Measurements from ENCODE around the gene TBC1D22B. TPM values are rescaled to one million over a fixed set of nuclear protein-coding genes. Genes with fewer than 3 reads are reported as not detected.
A peak's percentile ranks its signal among the peaks of the same experiment; 100 is the strongest.
"Not testable (repeated sequence)": the region's sequence is repeated elsewhere in the genome, so short reads cannot be mapped to it uniquely, and the experiment has no call there.

Gene TBC1D22B
- total and polyA plus RNA-seq, 7 donors: 6.1 to 10.8 (median 7.2) TPM

DNA sequence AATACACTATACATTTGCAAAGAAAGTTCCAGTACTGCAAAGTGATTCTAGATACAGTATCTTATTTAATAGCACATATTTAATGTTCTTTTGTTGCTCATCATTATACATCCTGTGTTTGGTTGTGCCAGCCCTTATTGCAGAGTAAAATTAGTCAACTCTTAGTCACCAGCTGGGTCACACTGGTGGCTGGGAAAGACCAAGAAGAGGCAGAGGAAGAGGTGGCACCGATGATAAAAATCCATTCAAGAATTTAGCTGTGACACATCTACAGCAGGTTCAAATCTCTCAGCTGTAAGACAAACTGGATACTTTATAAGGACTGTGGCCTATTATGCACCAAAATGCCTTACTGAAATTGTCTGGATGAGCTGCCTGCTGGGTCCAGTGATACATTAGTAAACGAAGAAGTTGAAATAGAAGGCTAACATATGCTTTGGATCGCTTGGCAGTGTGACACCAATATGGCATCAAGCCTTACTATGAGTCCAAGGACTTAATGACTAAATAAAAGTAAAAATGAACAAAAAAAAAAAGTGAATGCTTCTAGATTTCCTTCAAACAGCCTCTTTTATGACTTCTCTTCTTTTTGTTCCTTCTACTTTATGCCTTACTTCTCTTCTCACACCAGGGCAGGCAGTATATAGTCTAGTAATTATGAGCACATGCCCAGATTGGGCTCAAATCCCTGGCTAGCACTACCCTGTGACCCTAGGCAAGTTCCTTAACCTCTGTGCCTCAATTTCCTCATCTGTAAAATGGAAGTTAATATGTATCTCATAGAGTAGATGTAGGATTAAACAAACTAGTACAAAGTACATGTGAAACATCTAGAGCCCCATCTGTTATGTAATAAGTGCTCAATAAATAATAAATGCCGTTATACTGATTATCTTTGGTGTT, 66.8 kb downstream of the TBC1D22B start:
- peaks cover 0 to 25% (median 21%) of the 10 kb centered on the region in 4 donors for H3K4me1 ChIP-seq
- TF ChIP-seq, protein P1, sequence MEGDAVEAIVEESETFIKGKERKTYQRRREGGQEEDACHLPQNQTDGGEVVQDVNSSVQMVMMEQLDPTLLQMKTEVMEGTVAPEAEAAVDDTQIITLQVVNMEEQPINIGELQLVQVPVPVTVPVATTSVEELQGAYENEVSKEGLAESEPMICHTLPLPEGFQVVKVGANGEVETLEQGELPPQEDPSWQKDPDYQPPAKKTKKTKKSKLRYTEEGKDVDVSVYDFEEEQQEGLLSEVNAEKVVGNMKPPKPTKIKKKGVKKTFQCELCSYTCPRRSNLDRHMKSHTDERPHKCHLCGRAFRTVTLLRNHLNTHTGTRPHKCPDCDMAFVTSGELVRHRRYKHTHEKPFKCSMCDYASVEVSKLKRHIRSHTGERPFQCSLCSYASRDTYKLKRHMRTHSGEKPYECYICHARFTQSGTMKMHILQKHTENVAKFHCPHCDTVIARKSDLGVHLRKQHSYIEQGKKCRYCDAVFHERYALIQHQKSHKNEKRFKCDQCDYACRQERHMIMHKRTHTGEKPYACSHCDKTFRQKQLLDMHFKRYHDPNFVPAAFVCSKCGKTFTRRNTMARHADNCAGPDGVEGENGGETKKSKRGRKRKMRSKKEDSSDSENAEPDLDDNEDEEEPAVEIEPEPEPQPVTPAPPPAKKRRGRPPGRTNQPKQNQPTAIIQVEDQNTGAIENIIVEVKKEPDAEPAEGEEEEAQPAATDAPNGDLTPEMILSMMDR (IDR thresholded peaks at IDR 0.05): no peak
- TF ChIP-seq POLR2A (IDR thresholded peaks at IDR 0.05) (no peak), POLR2AphosphoS5 (IDR thresholded peaks at IDR 0.05) (no peak), EP300 (IDR thresholded peaks at IDR 0.05) (no peak)
- intact Hi-C loops (cut with DNase I): loop anchor here (2.0 kb wide), 2 partner anchors 242 to 368 kb away; no protein-coding TSS in a partner anchor
- H3K4me3 ChIP-seq: no peak overlapping the region
- H3K9me3 ChIP-seq: no peaks in the 10 kb centered on the region
- WGBS, 2 donors: 60 to 62% methylated on average over 4 of the region's 4 CpGs
- no peaks in the 10 kb centered on the region for H3K27me3 ChIP-seq
- peak overlapping the region in 3 of 4 donors; percentile 3 to 56 (median 44) for H3K27ac ChIP-seq
- no peak for DNase-seq
- H3K36me3 ChIP-seq: peaks cover 0 to 26% (median 6%) of the 10 kb centered on the region in 4 donors

GRCh38 chr6:37330345-37330744, 72.8 kb downstream of the TBC1D22B start:
- intact Hi-C loops (cut with DNase I); DNase-seq; H3K27ac ChIP-seq; H3K9me3 ChIP-seq; H3K4me1 ChIP-seq; H3K4me3 ChIP-seq; H3K27me3 ChIP-seq: not testable (repeated sequence)
- H3K36me3 ChIP-seq: peaks cover 0 to 13% (median 5%) of the 10 kb centered on the region in 4 donors
- WGBS, 2 donors: 91 to 96% methylated on average over 10 of the region's 10 CpGs

- intact Hi-C loops (cut with DNase I): no loop called here
- Histone ChIP-seq H3K36me3 (peaks cover 0 to 13% (median 5%) of the 10 kb centered on the region in 4 donors), H3K27ac (no peak overlapping the region), H3K4me3 (no peak overlapping the region), H3K9me3 (no peaks in the 10 kb centered on the region), H3K4me1 (no peaks in the 10 kb centered on the region), H3K27me3 (no peaks in the 10 kb centered on the region)
- 97% methylated on average over 13 of the region's 13 CpGs for WGBS, 2 donors
- no peak for DNase-seq
- TF ChIP-seq, protein P1 (IDR thresholded peaks at IDR 0.05): no peak
- TF ChIP-seq POLR2A (IDR thresholded peaks at IDR 0.05): no peak
- no peak for TF ChIP-seq POLR2AphosphoS5 (IDR thresholded peaks at IDR 0.05)
- no peak for TF ChIP-seq EP300 (IDR thresholded peaks at IDR 0.05)
These were observed 73.5 kb downstream of the TBC1D22B start for GRCh38 chr6:37331047-37331446.

DNA sequence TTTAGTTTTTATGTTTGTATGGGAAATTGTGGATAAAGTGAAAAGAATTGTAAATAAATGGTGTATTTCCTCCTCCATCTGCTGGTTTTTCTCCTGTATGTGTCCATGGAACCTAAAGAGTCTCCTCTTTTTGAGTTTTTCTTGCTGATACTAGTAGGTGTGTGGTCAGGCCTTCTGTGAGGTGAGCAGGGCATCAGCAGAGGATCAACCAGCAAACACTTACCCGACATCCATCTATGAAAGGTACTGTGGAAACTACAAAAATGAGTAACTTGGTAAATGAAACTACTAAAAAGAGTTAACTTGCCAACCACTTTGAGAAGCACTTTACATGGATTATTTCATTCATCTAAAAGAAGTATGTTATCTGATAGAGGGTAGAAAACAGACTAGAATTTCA, 75.3 kb downstream of the TBC1D22B start:
- H3K4me1 ChIP-seq: no peaks in the 10 kb centered on the region
- H3K9me3 ChIP-seq: no peaks in the 10 kb centered on the region
- no peaks in the 10 kb centered on the region for H3K27me3 ChIP-seq
- H3K36me3 ChIP-seq: peaks cover 0 to 13% (median 5%) of the 10 kb centered on the region in 4 donors
- no peak for DNase-seq
- H3K4me3 ChIP-seq: no peak overlapping the region
- WGBS, 2 donors: 89 to 90% methylated on average over 1 of the region's 1 CpG
- intact Hi-C loops (cut with DNase I): no loop called here
- TF ChIP-seq, protein P1 (IDR thresholded peaks at IDR 0.05): no peak
- TF ChIP-seq POLR2AphosphoS5 (IDR thresholded peaks at IDR 0.05) (no peak), EP300 (IDR thresholded peaks at IDR 0.05) (no peak), POLR2A (IDR thresholded peaks at IDR 0.05) (no peak)
- no peak overlapping the region for H3K27ac ChIP-seq

- TF ChIP-seq, protein P1 (IDR thresholded peaks at IDR 0.05): no peak
- no peak for TF ChIP-seq POLR2A (IDR thresholded peaks at IDR 0.05)
- no peak for TF ChIP-seq EP300 (IDR thresholded peaks at IDR 0.05)
- TF ChIP-seq POLR2AphosphoS5 (IDR thresholded peaks at IDR 0.05): no peak
- Histone ChIP-seq H3K27ac (no peak overlapping the region), H3K36me3 (peaks cover 0 to 13% (median 5%) of the 10 kb centered on the region in 4 donors), H3K4me3 (no peak overlapping the region), H3K27me3 (no peaks in the 10 kb centered on the region), H3K4me1 (no peaks in the 10 kb centered on the region), H3K9me3 (no peaks in the 10 kb centered on the region)
- no peak for DNase-seq
- intact Hi-C loops (cut with DNase I): no loop called here
These were observed 76.5 kb downstream of the TBC1D22B start for GRCh38 chr6:37334047-37334446.

DNA sequence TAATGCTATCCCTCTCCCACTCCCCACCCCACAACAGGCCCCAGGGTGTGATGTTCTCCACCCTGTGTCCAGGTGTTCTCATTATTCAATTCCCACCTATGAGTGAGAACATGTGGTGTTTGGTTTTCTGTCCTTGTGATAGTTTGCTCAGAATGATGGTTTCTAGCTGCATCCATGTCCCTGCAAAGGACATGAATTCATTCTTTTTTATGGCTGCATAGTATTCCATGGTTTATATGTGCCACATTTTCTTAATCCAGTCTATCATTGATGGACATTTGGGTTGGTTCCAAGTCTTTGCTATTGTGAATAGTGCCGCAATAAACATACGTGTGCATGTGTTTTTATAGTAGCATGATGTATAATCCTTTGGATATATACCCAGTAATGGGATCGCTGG, 80.7 kb downstream of the TBC1D22B start:
- H3K27ac ChIP-seq; H3K36me3 ChIP-seq; H3K4me1 ChIP-seq; DNase-seq; H3K4me3 ChIP-seq; intact Hi-C loops (cut with DNase I); H3K9me3 ChIP-seq; H3K27me3 ChIP-seq: not testable (repeated sequence)
- WGBS, 2 donors: 93% methylated on average over 3 of the region's 3 CpGs
